Peyer's patch (tissue), 4 donors: Measurements from ENCODE around the gene ZDHHC13.

Source experiments
- CTCF ChIP-seq, 6 experiments: fragments of 450-650 bp in 4 of 6; fragments of 200-600 bp in 2 of 6; sonication (generic) in 1 of 6; IDR thresholded peaks; one replicate each; pipeline ENCODE4 v1.5.1; 2017 to 2019; ENCODE audit warnings: antibody characterized with exemption in 6 of 6, mild to moderate bottlenecking in 3 of 6, moderate library complexity in 1 of 6
- POLR2A ChIP-seq, 2 donors: fragments of 450-650 bp; IDR thresholded peaks; one replicate each; pipeline ENCODE4 v1.5.1; 2017; ENCODE audit warnings: antibody characterized with exemption in 2 of 2, mild to moderate bottlenecking in 2 of 2, moderate library complexity in 2 of 2

DNA sequence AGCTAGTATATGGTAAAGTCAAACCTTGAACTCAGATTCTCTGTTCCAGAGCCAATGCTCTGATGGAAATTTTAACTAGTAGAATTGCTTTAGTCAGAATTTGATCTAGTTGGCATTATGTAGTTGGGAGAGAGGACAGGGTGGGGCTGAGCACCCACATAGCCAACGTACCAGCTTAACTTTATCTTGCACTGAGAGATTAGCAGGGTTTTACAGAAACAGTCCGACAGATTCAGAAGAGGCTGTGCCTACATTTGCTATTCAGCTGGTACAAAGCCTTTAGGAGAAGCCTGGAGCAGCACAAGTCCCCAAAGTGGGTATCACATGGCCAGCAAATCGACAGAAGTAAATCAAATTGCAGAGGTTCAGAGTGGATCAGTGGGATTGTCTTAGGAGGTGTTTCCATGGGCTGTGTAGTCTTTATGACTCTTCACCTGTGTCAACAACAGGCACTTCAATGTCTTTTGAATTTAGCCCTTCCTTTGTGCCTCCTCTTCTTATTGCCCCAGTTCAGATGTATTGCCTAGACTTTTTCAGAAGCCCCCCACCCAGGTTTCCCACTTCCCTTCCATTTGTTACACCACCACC lies 92.1 kb downstream of the ZDHHC13 start:
- TF ChIP-seq CTCF (IDR thresholded peaks at IDR 0.05) (no peak), POLR2A (IDR thresholded peaks at IDR 0.05) (no peak)
